HG03159 (cell line): Measurements from ENCODE around the gene PLCB1.
"Not testable (repeated sequence)": the region's sequence is repeated elsewhere in the genome, so short reads cannot be mapped to it uniquely, and the experiment has no call there.

Source experiments
- ATAC-seq: cut with Tn5 transposase; IDR thresholded peaks from one replicate; pipeline ENCODE4 v1.9.1; 2021; ENCODE audit warnings: mild to moderate bottlenecking, moderate library complexity; ENCODE audit not compliant: unreplicated experiment

The PLCB1 gene

DNA sequence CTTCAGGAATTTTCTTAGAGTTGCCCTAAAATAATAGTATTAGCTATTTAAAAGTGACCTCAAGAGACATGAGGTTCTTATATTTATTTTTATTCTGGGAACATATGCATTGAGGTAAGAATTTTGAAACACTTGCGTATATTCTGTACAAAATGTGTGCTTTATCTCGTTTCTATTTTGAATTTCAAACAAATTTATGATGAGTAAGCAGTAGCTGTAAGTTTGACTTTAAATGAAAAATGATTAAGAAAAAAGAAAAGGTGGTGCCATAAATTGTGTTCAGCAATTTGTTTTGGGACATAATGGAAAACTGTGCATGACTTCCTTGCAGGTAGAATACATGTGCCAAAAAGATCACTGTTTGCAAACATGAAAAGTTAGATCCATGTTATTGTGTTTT, 503.8 kb downstream of the PLCB1 start:
- ATAC-seq = no peak

DNA sequence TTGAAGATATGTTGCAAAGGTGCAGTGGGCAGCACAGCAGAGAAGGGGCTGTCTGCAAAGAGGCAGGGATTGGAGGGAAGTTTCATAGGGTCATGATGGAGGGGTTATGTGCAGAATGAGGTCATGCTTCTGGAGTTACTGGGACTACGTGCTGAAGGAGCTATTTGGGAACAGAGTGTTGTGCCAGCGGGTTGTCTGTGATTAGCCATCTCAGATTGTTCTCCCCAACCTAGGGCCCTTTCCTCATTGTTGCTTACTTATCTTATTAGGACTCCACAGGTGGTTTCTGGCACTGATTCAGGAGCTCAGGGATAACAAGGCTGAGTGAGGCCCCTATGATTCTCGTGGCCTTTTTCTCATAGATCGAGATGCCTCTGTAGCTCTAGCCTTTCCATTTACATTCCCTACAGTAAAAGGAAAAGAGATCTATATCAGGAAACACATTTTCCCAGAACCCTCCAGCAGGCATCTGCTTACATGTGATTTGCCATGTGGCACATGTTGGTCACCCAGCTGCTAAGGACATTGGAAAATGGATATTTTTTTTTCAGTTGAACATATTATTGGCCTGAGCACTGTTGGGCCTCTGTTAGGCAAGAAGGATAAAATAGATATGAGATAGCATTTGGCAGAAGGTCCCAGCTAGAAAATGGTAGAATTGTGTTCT, 507.2 kb downstream of the PLCB1 start:
- ATAC-seq = no peak

DNA sequence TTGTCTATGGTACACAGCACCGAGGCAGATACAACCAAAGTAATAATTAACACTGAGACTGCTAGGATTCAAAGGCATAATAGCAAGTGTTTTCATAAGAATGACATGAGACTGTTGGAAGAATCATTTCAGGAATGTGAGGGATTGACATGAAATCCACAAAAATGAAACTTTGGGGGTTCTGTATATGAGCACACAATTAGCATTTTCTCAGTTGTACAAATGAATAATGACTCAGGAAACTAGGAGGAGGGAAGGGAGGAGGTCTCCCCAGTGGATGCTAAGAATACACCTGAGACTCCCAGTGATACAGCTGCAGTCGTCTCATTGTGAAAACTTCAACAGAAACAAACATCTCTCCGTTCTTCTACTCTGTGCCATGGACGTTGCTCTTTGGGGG, 508.4 kb downstream of the PLCB1 start:
- ATAC-seq = no peak

DNA sequence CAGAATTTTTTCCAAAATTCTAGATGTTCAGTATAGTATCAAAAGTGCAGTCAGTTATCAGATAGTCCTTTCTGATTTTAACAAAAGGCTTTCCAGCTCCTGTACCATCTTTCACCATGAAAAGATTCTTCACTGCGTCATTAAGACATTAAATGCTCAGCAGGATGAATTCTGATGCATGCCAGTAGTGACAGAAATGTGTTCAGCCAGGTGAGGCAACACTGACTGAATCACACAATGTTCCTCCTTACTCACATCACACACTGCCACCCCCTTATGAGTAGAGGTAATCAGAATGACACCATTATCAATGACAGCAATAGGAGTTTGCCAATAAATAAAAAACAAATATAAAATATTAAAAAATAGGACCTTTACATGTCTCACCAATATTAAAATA, 510.2 kb downstream of the PLCB1 start:
- no peak for ATAC-seq

DNA sequence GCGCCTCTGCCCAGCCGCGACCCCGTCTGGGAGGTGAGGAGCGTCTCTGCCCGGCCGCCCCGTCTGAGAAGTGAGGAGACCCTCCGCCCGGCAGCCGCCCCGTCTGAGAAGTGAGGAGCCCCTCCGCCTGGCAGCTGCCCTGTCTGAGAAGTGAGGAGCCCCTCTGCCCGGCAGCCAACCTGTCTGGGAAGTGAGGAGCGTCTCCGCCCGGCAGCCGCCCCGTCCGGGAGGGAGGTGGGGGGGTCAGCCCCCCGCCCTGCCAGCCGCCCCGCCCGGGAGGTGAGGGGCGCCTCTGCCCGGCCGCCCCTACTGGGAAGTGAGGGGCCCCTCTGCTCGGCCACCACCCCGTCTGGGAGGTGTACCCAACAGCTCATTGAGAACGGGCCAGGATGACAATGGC, 512.4 kb downstream of the PLCB1 start:
- ATAC-seq = not testable (repeated sequence)

DNA sequence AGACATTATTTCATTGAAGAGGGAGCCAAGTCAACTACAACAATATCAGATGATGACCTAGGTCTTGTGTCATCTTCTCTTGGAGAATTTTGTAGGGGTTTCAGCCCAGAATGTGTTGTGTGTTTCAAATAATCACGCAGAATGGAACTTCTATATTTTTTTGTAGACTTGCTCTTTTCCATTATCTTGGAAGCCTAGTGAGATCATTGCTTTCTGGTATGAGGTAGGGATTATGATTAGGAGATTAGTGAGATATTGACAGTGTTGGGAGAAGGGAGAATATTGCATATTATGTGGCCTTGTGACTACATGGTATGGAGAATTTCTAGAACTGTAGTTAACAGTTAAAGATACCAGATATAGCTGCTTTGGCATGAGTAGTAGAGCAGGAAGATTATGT, 513.3 kb downstream of the PLCB1 start:
- no peak for ATAC-seq

DNA sequence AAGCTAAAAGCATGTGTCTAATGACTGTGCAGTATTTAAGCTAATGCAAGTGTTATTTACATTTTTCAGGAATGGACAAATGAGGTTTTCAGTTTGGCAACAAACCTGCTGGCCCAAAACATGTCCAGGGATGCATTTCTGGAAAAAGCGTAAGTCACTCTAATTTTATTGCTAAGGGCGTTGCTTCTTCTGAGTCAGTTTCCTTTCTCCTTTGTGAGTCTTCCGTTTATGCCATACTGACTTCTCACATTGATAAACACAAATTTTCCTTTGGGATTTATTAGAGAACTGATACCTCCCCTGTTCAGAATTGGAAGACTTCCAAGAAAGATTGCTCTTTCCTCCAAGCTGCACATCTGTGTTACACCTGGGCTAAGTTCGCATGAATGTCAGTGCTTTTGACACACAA, 514.0 kb downstream of the PLCB1 start:
- no peak for ATAC-seq

DNA sequence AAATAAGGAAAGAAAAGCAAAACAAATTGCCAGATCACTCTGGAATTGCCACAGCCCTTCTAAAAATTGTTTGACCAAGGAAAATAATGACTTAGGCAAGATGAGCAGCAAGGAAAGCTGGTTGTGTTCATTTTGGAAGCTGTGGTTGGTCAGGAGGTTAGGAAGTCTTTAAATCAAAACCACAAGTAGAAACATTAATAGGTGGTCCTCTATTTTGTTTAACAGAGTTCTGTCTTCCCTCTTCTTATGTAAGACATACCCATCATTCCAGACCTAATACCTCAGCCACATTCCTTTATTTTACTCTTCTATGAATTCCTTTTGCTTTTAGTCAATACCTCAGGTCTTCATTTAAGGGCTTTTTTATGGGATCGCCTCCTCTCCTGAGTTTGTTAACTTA, 514.6 kb downstream of the PLCB1 start:
- no peak for ATAC-seq

DNA sequence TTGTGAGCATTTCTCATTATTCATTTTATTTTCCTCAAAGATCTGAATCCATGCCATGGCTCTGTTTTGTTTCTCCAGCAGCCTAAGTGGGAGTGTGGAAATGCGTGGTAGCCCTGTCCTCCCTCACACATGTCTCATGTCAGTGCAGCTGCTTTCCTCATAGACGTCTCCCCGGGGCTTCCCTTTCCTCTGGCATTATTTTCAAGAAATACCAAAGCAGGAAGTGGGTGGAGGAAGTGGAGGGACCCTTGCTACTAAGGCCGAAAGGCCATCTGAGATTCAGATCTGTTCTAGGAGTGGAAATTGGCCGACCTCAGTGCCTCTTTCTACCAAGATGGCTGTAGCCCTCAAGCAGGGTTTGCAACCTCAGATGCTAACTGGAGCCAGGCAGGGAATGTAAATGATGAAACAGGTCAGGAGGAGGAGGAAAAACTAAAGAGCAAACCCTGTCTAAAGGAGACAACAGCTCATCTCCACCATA, 515.9 kb downstream of the PLCB1 start:
- no peak for ATAC-seq

DNA sequence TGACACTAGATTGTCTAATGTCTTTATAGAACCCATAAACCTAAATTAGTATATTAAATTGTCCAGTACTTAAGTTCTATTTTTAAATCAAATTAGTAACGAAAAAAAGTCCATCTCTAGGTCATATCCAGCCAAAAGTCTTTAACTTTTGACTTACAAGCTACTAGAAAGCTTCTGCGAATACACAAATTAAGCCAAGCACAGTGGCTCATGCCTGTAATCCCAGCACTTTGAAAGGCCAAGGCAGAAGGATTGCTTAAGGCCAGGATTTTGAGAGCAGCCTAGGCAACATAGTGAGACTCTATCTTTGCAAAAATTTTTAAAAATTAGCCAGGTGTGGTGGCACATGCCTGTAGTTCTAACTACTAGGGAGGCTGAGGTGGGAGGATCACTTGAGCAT, 516.4 kb downstream of the PLCB1 start:
- no peak for ATAC-seq

DNA sequence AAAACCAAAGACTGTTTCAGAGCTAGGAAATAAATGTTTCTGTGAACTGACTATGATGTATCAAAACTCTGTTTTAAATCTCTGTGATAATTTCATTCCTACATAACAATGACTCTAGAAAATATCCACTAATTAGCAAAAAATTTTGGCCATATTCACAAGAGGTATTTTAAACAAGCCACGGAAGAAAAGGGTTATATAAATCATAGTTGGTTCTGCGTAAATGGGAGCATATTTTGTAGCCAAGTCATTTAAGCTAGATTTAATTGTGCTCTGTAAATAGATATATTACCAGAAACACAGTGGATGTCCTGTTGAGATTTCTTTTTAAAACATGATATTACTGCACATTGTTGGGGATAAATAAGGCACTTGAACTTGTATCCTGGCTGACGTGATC, 520.3 kb downstream of the PLCB1 start:
- ATAC-seq = no peak

DNA sequence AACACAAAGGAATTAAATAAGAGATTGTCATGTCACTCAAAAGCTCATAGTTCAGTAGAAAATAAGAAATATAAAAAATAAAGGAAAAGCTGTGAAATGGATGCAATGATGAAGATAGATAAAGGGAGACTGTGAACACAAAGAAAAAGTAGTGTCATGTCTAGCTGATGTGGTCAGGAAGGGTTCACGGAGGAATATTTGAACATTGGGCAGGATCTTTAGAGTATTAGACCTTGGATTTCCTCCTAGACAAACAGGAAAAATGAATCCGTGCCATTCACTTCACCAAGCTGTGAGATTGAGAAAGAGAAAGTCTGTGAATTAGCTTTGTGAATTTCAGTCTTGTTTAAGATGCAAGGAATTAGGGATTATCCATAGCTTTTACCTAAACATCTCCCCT, 522.4 kb downstream of the PLCB1 start:
- ATAC-seq = no peak

DNA sequence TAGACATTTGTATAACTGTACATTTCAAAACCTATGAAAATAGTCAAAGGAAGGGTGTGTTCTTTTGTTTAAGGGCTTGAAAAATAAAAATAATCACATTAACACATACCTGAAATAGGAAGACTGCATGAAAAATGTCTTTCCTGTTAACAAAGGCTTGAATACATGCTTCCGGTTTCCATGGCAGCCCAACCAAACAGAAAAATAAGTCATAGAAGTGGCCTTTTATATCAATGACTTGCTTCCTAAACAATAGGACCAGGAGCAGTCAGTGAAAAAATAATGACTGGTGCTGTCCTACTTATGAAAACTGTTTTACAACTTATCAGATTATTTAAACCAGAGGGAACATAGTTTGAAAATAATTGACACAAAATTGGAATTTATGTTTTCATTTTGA, 524.3 kb downstream of the PLCB1 start:
- no peak for ATAC-seq

DNA sequence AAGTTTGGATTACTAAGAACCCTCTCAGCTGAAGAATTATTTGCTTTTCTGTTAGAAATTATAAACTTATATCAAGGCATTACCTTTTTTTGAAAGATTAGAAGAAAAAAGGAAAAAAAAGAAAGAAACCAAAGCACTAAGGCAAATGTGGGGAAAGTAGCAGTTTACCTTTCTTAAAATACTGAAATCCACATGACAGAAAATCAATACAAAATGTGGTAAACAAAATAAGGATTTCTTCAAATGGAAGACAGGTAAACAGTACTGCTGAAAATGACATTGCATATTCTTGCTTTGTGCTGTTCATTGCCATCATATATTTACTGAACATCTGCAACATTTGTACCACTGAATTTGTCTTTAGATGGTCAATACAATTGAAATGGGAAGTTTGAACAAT, 525.6 kb downstream of the PLCB1 start:
- ATAC-seq = no peak

DNA sequence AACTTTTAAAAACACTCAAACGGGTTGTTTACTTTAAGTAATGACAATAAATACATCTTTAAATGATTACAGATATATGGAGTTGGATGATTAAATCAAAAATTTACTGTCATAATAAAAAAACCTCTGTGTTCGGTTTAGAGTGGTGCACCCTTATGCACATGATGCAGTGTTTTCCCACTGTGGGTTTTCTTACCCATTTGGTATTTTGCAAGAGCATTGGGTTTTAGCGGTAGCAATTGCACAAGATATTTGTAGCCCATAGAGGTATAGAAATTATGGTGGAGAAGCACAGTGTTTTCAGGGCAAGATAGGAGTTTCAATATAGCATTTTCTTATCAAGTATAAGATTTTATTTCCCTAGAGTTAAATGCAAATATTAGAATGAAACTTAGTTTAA, 526.0 kb downstream of the PLCB1 start:
- ATAC-seq = no peak

DNA sequence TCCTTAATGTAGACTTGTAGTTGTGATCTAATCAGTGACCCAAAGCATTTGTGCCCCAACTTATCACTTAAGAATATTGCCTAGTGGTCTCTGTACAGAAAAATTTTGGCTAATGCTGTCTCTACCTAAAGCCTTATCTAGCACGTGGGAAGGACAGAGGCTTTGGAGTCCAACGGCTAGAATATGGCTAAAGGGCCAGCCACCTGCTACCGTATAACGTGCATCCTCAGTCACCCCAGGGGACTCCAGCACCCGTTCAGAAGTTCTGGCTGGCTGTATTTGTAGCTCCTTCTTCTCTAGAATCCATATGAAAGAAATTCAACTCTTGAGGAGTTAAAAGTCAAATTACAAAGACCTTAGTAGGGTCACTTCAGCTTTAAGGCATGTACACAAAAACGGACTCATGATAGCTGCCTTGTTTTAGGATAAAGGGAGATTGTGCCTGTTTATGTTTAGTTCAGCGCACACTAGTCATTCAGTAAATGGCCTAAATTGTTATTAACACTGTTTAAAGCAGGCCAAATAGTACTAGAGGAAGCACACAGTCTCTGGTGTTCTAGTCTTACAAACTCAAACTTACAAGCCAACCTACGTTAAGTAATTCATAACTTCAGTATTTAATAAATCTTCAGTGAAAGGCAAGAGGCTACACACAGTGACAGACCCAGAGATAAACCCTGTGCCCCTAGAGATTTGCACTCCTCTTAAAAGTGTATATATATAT, 529.3 kb downstream of the PLCB1 start:
- no peak for ATAC-seq

DNA sequence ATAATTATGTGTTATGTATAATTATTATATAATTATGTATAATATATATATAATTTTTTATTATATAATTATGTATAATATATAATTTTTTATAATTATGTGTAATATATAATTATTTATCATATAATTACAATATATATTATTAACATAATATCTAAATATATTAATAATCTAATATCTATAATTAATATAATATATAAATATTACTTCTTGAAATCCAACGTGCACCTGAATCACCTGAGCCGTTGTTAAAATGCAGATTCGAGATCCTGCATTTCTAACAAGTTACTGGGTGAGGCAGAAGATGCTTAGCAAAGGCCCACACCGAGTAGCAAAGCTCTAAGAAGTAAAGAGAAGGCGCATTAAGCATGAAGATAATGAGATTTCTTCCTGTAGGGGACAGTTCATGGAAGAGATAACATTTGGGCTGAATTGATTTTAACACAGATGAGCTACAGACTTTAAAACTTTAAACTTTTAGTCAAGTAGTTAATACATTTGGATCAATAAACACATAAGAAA, 530.4 kb downstream of the PLCB1 start:
- no peak for ATAC-seq

DNA sequence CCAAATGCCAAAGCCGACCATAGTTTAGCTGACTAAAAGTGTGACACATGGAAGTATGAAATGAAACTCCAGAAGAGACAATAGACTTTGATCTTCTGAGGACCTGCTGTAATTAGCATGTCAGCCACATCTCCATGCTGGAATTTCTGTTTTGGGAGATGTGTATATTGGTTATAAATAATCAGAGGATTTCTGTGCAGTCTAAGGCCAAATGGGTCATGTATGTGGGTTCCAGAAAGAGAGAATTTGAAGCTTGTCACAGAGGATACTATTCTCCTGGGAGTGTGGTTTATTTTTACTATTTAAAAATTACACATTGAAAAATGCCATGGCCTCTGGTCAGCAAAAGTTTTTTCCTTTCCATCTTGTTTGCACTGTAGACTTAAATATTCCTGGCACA, 531.4 kb downstream of the PLCB1 start:
- ATAC-seq = no peak

DNA sequence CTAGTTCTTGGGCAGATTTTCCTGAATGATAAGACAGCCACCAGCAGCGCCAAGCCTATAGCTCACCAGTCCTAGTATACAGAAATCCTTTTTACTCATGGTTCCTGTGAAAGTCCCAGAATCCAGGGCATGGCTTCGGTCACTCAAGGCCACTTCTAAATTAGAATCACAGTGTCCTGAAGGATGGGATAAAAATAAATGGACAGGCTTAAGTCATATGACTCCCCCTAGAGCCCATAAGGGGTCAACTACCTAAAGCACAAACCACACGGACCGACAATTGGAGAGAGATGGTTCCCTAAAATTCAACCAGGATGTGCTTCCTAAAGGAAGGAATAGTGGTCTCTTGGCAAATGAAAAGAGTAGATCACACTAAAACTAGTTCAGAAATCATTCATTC, 532.7 kb downstream of the PLCB1 start:
- no peak for ATAC-seq

DNA sequence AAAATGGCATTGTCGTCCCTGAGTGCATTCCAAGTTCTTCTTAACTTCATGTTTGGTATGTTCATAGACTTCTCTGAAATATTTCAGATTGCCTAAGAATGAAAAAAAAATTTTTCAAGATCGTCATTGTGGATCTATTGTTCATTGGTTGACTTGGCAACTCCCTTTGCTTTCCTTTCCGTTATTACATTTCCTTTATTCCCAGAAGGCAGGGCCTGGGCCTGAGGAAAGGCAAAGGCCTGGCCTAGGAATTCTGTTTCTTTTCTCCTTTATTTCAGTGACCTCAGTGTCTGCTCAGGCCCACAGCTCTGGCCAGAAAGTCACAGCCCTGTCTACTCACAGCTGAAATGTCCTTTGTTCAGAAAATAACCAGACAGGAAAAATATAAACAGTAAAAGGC, 535.2 kb downstream of the PLCB1 start:
- no peak for ATAC-seq

DNA sequence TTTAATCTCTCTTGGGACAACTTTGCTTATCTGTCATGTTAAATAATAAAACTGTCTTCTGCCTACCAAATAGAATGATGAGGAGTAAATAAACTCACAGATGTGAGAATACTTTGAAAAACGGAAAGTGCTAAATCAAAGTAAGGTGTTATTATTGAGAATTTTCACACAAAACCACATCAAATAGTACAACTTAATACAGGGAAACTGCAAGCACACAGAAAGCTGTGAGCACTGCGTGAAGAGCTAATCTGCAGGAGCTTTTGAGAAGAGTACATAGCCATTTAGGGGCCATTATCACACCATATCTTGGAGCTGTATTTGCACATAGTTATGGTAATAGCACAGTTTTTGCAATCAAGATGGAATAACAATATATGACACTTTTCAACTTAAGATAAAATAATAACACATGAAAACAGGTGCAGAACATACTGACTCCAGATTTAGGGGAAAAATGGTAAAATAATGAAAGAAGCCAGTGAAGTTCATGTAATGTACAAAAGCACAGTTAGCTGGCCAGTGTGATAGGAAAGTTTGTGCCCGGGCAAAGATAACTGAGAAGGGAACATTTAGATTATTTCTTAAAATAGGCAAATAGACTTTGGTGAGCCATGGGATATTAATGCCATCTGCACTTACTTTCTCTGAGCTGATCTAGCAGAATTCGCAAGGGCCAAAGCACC, 538.3 kb downstream of the PLCB1 start:
- ATAC-seq = no peak

DNA sequence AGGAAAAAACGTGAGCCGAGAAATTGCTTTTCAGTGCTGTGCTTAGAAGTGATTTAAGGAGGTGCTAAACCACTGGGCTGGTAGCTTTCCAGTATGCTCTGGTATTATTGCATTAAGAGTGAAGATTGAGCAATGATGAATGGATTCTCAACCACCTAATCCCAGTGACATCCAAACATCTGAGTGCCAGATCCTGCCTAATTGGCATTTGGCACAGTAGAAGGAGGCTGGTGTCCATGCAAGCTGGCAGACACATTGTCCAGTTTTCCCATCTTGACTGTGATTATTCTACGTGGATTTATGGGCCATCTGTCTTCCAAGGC, 538.8 kb downstream of the PLCB1 start:
- no peak for ATAC-seq
